ENCODE measurements around the gene TRIM9.

DNA sequence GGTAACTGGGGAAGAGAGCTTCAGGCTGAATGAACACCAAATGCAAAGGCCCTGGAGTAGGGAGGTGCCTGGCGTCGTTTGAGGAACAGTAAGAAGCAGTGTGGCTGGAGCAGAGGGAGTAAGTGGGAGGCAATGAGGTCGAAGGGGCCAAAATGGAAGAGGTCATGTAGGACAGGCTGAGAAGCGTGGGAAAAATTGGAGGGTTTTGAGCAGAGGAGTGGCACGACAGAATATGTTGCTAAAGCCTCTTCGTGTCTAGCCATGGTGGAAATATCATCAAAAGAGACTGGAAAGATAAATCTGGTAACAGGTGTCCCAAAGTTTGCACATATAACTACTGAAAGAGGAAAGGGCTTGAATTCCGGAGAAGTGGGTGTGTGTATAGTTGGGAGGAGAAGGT is 1.9 kb downstream of the TRIM9 start:
- TF ChIP-seq CTCF (IDR thresholded peaks at IDR 0.05) (no peak), POLR2A (IDR thresholded peaks at IDR 0.05) (no peak)
